ENCODE data around the gene PRKCH.

PRKCH gene

GRCh38 chr14:61559641-61560201 lies 238.3 kb downstream of the PRKCH start:
- no peak for DNase-seq

- DNase-seq, result no peak
Observed at GRCh38 chr14:61560323-61560722, 238.9 kb downstream of the PRKCH start.

GRCh38 chr14:61561104-61561503 lies 239.7 kb downstream of the PRKCH start:
- no peak for DNase-seq

- DNase-seq, result no peak
Observed at GRCh38 chr14:61561657-61562276, 240.4 kb downstream of the PRKCH start.

GRCh38 chr14:61562321-61563161 lies 241.2 kb downstream of the PRKCH start:
- DNase-seq, result peak; percentile 26

GRCh38 chr14:61563162-61563511 lies 241.8 kb downstream of the PRKCH start:
- no peak for DNase-seq

- no peak for DNase-seq
Observed at GRCh38 chr14:61563880-61564617, 242.7 kb downstream of the PRKCH start.

GRCh38 chr14:61564618-61565091 lies 243.3 kb downstream of the PRKCH start:
- DNase-seq, result no peak

GRCh38 chr14:61565181-61565580 lies 243.8 kb downstream of the PRKCH start:
- DNase-seq, result no peak

GRCh38 chr14:61565836-61566536 lies 244.6 kb downstream of the PRKCH start:
- DNase-seq, result no peak

- no peak for DNase-seq
Observed at GRCh38 chr14:61566537-61567225, 245.3 kb downstream of the PRKCH start.

- no peak for DNase-seq
Observed at GRCh38 chr14:61567838-61568571, 246.6 kb downstream of the PRKCH start.

- peak; percentile 77 for DNase-seq
Observed at GRCh38 chr14:61568572-61569011, 247.2 kb downstream of the PRKCH start.

- no peak for DNase-seq
Observed at GRCh38 chr14:61569308-61569707, 247.9 kb downstream of the PRKCH start.

- DNase-seq, result peak; percentile 73
Observed at GRCh38 chr14:61569812-61570548, 248.6 kb downstream of the PRKCH start.

- no peak for DNase-seq
Observed at GRCh38 chr14:61570549-61571290, 249.3 kb downstream of the PRKCH start.

- no peak for DNase-seq
Observed at GRCh38 chr14:61571917-61572316, 250.5 kb downstream of the PRKCH start.

GRCh38 chr14:61573321-61573720 lies 251.9 kb downstream of the PRKCH start:
- no peak for DNase-seq

- DNase-seq, result no peak
Observed at GRCh38 chr14:61573748-61574513, 252.6 kb downstream of the PRKCH start.

Data from CD4-positive, alpha-beta T cell treated with Interferon gamma for 1 hour (primary cell).